WTC11 (cell line): ENCODE measurements around the gene HDAC9. TPM values are rescaled to one million over a fixed set of nuclear protein-coding genes. Genes with fewer than 3 reads are reported as not detected.

ENCODE experiments used
- ATAC-seq: fragments of 200-7000 bp; cut with Tn5 transposase; 2 replicates; pipeline ENCODE4 v1.10.0; 2021; ENCODE audit warnings: mild to moderate bottlenecking, moderate library complexity
- CTCF ChIA-PET: fragments of 300-600 bp; sonication (Branson Sonifier 250); formaldehyde crosslinking; loops from one replicate; lab custom pipeline; 2021; ENCODE audit warnings: antibody characterized with exemption; lab: Charles Lee
- POLR2A ChIA-PET: fragments of 350-600 bp; sonication (Branson Sonifier 250); formaldehyde crosslinking; loops from one replicate; lab custom pipeline; 2021; ENCODE audit warnings: antibody characterized with exemption; lab: Charles Lee
- DNase-seq: peaks from one replicate; pipeline ENCODE4 v3.0.0; 2021; ENCODE audit warnings: low spot score
- H3K27ac Mint-ChIP-seq: 2 replicates; pipeline ENCODE4 v1.8.0; 2021; ENCODE audit warnings: mixed read lengths
- H3K27me3 Mint-ChIP-seq: 2 replicates; pipeline ENCODE4 v1.8.0; 2021; ENCODE audit warnings: low read depth, mild to moderate bottlenecking, moderate library complexity, mixed read lengths
- H3K36me3 Mint-ChIP-seq: 2 replicates; pipeline ENCODE4 v1.8.0; 2021; ENCODE audit warnings: mixed read lengths
- H3K4me1 Mint-ChIP-seq: 2 replicates; pipeline ENCODE4 v1.8.0; 2022; ENCODE audit warnings: mixed read lengths
- H3K4me3 Mint-ChIP-seq: 2 replicates; pipeline ENCODE4 v1.8.0; 2021; ENCODE audit warnings: mild to moderate bottlenecking, moderate library complexity, mixed read lengths
- H3K9me3 Mint-ChIP-seq: 2 replicates; pipeline ENCODE4 v1.8.0; 2021; ENCODE audit warnings: mixed read lengths
- EMX1 ChIP-seq: fragments of 250-450 bp; sonication (Bioruptor Pico); IDR thresholded peaks from 2 replicates; pipeline ENCODE4 v1.8.0; 2021; ENCODE audit warnings: mild to moderate bottlenecking
- ESRRA ChIP-seq: sonication (generic); formaldehyde crosslinking; IDR thresholded peaks from 2 replicates; pipeline ENCODE4 v1.8.1; 2022; ENCODE audit warnings: mild to moderate bottlenecking, missing genetic modification reagents, borderline replicate concordance
- FOXJ3 ChIP-seq: sonication (generic); formaldehyde crosslinking; IDR thresholded peaks from 2 replicates; pipeline ENCODE4 v1.9.0; 2021; ENCODE audit warnings: missing genetic modification reagents, mild to moderate bottlenecking, borderline replicate concordance
- FOXK1 ChIP-seq: sonication (generic); formaldehyde crosslinking; IDR thresholded peaks from 2 replicates; pipeline ENCODE4 v1.8.0; 2022; ENCODE audit warnings: mild to moderate bottlenecking, moderate library complexity, missing genetic modification reagents
- FOXP1 ChIP-seq: sonication (generic); formaldehyde crosslinking; IDR thresholded peaks from 2 replicates; pipeline ENCODE4 v1.8.0; 2022; ENCODE audit warnings: missing genetic modification reagents, mild to moderate bottlenecking, moderate library complexity, borderline replicate concordance
- JAZF1 ChIP-seq: fragments of 250-450 bp; sonication (Bioruptor Pico); IDR thresholded peaks from 2 replicates; pipeline ENCODE4 v1.9.0; 2021; ENCODE audit warnings: moderate library complexity, mild to moderate bottlenecking, inconsistent platforms
- MXD4 ChIP-seq: fragments of 250-450 bp; sonication (Bioruptor Pico); IDR thresholded peaks from 2 replicates; pipeline ENCODE4 v1.8.0; 2021; ENCODE audit warnings: mild to moderate bottlenecking, moderate library complexity, borderline replicate concordance
- MYBL2 ChIP-seq: sonication (generic); formaldehyde crosslinking; IDR thresholded peaks from 2 replicates; pipeline ENCODE4 v1.8.1; 2023; ENCODE audit warnings: mild to moderate bottlenecking, moderate library complexity, missing genetic modification reagents
- NFATC4 ChIP-seq: fragments of 250-450 bp; sonication (Bioruptor Pico); IDR thresholded peaks from 2 replicates; pipeline ENCODE4 v1.9.0; 2021; ENCODE audit warnings: mild to moderate bottlenecking
- NFYB ChIP-seq: sonication (generic); formaldehyde crosslinking; conservative IDR thresholded peaks from 2 replicates; pipeline ENCODE4 v1.8.0; 2022; ENCODE audit warnings: low read depth, missing genetic modification reagents
- TP53 ChIP-seq: sonication (generic); formaldehyde crosslinking; IDR thresholded peaks from 2 replicates; pipeline ENCODE4 v1.8.1; 2023; ENCODE audit warnings: mild to moderate bottlenecking, missing genetic modification reagents
- ZNF219 ChIP-seq: sonication (generic); formaldehyde crosslinking; IDR thresholded peaks from 2 replicates; pipeline ENCODE4 v1.8.0; 2023; ENCODE audit warnings: missing genetic modification reagents, mild to moderate bottlenecking, borderline replicate concordance
- total RNA-seq: library from RNA; stranded (reverse); gene quantifications from 3 replicates; pipeline ENCODE4 v1.2.3, GENCODE V29; 2021
- TF ChIP-seq, protein P1 (sequence below): sonication (generic); formaldehyde crosslinking; IDR thresholded peaks from 2 replicates; pipeline ENCODE4 v1.8.1; 2023; ENCODE audit warnings: mild to moderate bottlenecking, missing genetic modification reagents
- TF ChIP-seq, protein P2 (sequence below): sonication (generic); formaldehyde crosslinking; IDR thresholded peaks from 2 replicates; pipeline ENCODE4 v1.8.0; 2023; ENCODE audit warnings: missing genetic modification reagents
- TF ChIP-seq, protein P3 (sequence below): fragments of 250-450 bp; sonication (Bioruptor Pico); IDR thresholded peaks from 2 replicates; pipeline ENCODE4 v1.8.0; 2021; ENCODE audit warnings: mild to moderate bottlenecking
- TF ChIP-seq, protein P4 (sequence below): sonication (generic); formaldehyde crosslinking; IDR thresholded peaks from 2 replicates; pipeline ENCODE4 v1.8.0; 2023; ENCODE audit warnings: missing genetic modification reagents, mild to moderate bottlenecking, borderline replicate concordance
- TF ChIP-seq, protein P5 (sequence below): fragments of 250-450 bp; sonication (Bioruptor Pico); IDR thresholded peaks from 2 replicates; pipeline ENCODE4 v1.9.0; 2021; ENCODE audit warnings: mild to moderate bottlenecking
- TF ChIP-seq, protein P6 (sequence below): fragments of 250-450 bp; sonication (Bioruptor Pico); conservative IDR thresholded peaks from 2 replicates; pipeline ENCODE4 v1.9.0; 2021; ENCODE audit warnings: mild to moderate bottlenecking
- TF ChIP-seq, protein P7 (sequence below): sonication (generic); formaldehyde crosslinking; IDR thresholded peaks from 2 replicates; pipeline ENCODE4 v1.8.0; 2022; ENCODE audit warnings: mild to moderate bottlenecking, missing genetic modification reagents

Gene HDAC9
- total RNA-seq, 1 experiment from 2014 or later: 18.8 TPM

DNA sequence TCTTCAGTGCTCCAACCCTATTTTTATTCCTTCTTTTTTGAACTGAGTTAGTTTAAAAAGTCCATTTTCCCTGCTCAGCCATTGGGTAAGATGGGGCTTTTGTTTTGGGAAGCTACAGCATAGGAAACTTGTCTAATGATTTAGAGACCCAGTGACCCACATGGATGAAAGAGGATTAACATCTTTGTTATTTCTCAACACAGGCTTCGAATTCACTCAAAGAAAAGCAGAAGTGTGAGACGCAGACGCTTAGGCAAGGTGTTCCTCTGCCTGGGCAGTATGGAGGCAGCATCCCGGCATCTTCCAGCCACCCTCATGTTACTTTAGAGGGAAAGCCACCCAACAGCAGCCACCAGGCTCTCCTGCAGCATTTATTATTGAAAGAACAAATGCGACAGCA is 152.0 kb downstream of the HDAC9 start (continued):
- TF ChIP-seq, protein P1, sequence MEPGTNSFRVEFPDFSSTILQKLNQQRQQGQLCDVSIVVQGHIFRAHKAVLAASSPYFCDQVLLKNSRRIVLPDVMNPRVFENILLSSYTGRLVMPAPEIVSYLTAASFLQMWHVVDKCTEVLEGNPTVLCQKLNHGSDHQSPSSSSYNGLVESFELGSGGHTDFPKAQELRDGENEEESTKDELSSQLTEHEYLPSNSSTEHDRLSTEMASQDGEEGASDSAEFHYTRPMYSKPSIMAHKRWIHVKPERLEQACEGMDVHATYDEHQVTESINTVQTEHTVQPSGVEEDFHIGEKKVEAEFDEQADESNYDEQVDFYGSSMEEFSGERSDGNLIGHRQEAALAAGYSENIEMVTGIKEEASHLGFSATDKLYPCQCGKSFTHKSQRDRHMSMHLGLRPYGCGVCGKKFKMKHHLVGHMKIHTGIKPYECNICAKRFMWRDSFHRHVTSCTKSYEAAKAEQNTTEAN (CRISPR knock-in tag): no peak

DNA sequence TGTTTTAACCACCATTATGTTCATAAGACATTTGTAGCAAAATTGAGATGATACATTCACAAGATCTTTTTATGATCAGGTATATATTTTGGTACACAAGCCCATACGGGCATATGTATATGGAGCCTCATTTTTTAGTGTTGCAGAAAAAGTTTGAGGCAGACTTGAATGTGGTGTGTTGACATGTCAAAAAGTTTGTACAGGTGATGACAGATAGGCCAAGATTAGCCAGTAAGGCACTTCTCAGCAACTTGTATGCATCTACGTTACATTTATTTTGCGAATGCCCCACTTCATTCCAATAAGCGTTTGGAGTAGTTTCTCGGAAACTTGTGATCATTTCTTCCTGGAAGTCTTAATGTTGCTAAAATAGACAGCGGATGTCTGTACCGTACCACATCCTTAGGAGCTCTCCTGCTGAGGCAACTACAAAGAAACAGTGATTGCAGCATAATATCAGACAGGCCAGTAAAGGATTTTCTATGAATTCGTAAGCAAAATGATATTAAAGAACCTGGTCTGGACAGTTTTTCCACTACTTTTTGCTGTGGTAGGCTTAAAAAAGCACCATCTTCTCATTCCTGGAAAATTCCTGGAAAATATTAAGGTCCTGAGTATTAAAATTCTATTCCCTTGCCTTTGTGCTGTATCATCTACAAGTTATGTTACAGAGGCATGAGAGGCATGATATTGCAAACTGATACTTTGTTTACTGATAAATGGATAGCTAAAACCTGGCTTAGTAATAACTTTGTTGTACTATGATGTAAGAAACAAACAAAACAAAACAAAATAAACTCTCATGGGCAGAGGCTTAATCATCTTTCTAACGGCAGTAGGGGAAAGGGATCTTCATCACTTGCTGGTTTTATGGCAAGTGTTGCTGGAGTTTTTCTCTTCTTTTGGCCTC is 153.6 kb downstream of the HDAC9 start:
- ChIA-PET POLR2A (no interaction called here), CTCF (no interaction called here)
- H3K4me1 Mint-ChIP-seq: no peaks in the 10 kb centered on the region
- TF ChIP-seq, protein P2, sequence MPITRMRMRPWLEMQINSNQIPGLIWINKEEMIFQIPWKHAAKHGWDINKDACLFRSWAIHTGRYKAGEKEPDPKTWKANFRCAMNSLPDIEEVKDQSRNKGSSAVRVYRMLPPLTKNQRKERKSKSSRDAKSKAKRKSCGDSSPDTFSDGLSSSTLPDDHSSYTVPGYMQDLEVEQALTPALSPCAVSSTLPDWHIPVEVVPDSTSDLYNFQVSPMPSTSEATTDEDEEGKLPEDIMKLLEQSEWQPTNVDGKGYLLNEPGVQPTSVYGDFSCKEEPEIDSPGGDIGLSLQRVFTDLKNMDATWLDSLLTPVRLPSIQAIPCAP (CRISPR knock-in tag): no peak
- TF ChIP-seq TP53 (CRISPR knock-in tag) (no peak), MYBL2 (CRISPR knock-in tag) (no peak), NFATC4 (no peak), FOXP1 (no peak), MXD4 (CRISPR knock-in tag) (no peak), NFYB (CRISPR knock-in tag) (no peak), EMX1 (no peak), JAZF1 (CRISPR knock-in tag) (no peak), FOXJ3 (CRISPR knock-in tag) (no peak), ZNF219 (no peak), ESRRA (CRISPR knock-in tag) (no peak), FOXK1 (CRISPR knock-in tag) (no peak)
- TF ChIP-seq, protein P3, sequence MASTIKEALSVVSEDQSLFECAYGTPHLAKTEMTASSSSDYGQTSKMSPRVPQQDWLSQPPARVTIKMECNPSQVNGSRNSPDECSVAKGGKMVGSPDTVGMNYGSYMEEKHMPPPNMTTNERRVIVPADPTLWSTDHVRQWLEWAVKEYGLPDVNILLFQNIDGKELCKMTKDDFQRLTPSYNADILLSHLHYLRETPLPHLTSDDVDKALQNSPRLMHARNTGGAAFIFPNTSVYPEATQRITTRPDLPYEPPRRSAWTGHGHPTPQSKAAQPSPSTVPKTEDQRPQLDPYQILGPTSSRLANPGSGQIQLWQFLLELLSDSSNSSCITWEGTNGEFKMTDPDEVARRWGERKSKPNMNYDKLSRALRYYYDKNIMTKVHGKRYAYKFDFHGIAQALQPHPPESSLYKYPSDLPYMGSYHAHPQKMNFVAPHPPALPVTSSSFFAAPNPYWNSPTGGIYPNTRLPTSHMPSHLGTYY (CRISPR knock-in tag): no peak
- TF ChIP-seq, protein P4, sequence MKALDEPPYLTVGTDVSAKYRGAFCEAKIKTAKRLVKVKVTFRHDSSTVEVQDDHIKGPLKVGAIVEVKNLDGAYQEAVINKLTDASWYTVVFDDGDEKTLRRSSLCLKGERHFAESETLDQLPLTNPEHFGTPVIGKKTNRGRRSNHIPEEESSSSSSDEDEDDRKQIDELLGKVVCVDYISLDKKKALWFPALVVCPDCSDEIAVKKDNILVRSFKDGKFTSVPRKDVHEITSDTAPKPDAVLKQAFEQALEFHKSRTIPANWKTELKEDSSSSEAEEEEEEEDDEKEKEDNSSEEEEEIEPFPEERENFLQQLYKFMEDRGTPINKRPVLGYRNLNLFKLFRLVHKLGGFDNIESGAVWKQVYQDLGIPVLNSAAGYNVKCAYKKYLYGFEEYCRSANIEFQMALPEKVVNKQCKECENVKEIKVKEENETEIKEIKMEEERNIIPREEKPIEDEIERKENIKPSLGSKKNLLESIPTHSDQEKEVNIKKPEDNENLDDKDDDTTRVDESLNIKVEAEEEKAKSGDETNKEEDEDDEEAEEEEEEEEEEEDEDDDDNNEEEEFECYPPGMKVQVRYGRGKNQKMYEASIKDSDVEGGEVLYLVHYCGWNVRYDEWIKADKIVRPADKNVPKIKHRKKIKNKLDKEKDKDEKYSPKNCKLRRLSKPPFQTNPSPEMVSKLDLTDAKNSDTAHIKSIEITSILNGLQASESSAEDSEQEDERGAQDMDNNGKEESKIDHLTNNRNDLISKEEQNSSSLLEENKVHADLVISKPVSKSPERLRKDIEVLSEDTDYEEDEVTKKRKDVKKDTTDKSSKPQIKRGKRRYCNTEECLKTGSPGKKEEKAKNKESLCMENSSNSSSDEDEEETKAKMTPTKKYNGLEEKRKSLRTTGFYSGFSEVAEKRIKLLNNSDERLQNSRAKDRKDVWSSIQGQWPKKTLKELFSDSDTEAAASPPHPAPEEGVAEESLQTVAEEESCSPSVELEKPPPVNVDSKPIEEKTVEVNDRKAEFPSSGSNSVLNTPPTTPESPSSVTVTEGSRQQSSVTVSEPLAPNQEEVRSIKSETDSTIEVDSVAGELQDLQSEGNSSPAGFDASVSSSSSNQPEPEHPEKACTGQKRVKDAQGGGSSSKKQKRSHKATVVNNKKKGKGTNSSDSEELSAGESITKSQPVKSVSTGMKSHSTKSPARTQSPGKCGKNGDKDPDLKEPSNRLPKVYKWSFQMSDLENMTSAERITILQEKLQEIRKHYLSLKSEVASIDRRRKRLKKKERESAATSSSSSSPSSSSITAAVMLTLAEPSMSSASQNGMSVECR (CRISPR knock-in tag): no peak
- TF ChIP-seq, protein P5, sequence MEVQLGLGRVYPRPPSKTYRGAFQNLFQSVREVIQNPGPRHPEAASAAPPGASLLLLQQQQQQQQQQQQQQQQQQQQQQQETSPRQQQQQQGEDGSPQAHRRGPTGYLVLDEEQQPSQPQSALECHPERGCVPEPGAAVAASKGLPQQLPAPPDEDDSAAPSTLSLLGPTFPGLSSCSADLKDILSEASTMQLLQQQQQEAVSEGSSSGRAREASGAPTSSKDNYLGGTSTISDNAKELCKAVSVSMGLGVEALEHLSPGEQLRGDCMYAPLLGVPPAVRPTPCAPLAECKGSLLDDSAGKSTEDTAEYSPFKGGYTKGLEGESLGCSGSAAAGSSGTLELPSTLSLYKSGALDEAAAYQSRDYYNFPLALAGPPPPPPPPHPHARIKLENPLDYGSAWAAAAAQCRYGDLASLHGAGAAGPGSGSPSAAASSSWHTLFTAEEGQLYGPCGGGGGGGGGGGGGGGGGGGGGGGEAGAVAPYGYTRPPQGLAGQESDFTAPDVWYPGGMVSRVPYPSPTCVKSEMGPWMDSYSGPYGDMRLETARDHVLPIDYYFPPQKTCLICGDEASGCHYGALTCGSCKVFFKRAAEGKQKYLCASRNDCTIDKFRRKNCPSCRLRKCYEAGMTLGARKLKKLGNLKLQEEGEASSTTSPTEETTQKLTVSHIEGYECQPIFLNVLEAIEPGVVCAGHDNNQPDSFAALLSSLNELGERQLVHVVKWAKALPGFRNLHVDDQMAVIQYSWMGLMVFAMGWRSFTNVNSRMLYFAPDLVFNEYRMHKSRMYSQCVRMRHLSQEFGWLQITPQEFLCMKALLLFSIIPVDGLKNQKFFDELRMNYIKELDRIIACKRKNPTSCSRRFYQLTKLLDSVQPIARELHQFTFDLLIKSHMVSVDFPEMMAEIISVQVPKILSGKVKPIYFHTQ (CRISPR knock-in tag): no peak
- TF ChIP-seq, protein P6, sequence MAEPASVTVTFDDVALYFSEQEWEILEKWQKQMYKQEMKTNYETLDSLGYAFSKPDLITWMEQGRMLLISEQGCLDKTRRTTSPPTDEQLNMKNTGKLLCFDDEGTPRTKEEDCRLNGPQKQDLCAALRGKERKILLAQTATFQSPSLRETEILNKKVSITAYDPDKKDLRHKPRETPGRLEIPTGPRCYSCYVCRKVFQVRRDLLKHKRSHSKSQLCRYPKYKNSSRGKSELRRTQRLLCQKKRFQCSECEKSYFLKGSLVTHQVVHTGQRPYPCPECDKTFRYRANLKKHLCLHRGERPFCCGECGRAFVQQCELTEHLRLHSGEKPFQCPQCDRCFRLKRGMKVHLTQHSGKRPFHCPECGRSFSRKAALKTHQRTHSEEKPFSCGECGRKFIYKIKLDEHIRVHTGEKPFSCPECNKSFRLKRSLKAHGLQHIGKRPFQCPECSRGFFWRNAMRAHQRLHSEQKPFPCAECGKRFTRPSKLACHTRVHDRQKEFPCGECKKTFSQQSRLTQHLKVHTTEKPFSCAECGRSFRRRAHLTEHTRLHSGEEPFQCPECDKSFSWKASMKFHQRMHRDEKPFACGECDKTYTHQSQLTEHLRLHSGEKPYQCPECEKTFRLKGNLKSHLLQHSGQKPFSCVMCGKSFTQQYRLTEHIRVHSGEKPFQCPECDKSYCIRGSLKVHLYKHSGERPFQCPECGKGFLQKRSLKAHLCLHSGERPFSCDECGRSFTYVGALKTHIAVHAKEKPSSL: no peak
- TF ChIP-seq, protein P7, sequence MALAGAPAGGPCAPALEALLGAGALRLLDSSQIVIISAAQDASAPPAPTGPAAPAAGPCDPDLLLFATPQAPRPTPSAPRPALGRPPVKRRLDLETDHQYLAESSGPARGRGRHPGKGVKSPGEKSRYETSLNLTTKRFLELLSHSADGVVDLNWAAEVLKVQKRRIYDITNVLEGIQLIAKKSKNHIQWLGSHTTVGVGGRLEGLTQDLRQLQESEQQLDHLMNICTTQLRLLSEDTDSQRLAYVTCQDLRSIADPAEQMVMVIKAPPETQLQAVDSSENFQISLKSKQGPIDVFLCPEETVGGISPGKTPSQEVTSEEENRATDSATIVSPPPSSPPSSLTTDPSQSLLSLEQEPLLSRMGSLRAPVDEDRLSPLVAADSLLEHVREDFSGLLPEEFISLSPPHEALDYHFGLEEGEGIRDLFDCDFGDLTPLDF: no peak
- DNase-seq (no peak), ATAC-seq (no peak)
- no peak overlapping the region for H3K4me3 Mint-ChIP-seq
- H3K9me3 Mint-ChIP-seq: no peaks in the 10 kb centered on the region
- no peaks in the 10 kb centered on the region for H3K27me3 Mint-ChIP-seq
- H3K36me3 Mint-ChIP-seq: no peaks in the 10 kb centered on the region
- H3K27ac Mint-ChIP-seq: no peak overlapping the region
